IMR-90 (cell line): Measurements from ENCODE around the gene OR52J3. TPM values are rescaled to one million over a fixed set of nuclear protein-coding genes. Genes with fewer than 3 reads are reported as not detected.

ENCODE experiments used
- ATAC-seq: fragments of 200-7000 bp; cut with Tn5 transposase; 2 replicates; pipeline ENCODE4 v1.9.1; 2020; ENCODE audit warnings: low read depth, mild to moderate bottlenecking, moderate library complexity
- BruUV-seq: library from RNA; stranded (reverse); fragments of 400-500 nt; replicated peaks from 2 replicates; lab custom pipeline; 2021; lab: Mats Ljungman, UMichigan
- CTCF ChIA-PET: fragments of 300-600 bp; formaldehyde crosslinking; extraction: SDS; loops from one replicate; lab custom pipeline; 2021; ENCODE audit warnings: antibody characterized with exemption; lab: Yijun Ruan, JAX
- POLR2A ChIA-PET: fragments of 300-600 bp; sonication (Branson Sonifier 250); formaldehyde crosslinking; loops from one replicate; lab custom pipeline; 2022; ENCODE audit warnings: antibody characterized with exemption; ENCODE audit not compliant: unreplicated experiment; lab: Charles Lee
- DNase-seq: peaks from one replicate; pipeline ENCODE4 v3.0.0; 2013
- H2AFZ ChIP-seq: replicated peaks from 2 replicates; pipeline ENCODE3; 2013; ENCODE audit warnings: low read length, mild to moderate bottlenecking; ENCODE audit not compliant: poor library complexity
- H2AK5ac ChIP-seq: 2 replicates; pipeline ENCODE4 v1.6.1; 2013; ENCODE audit warnings: low read depth, low read length, inconsistent platforms
- H2AK9ac ChIP-seq: replicated peaks from 2 replicates; pipeline ENCODE3; 2013; ENCODE audit warnings: mild to moderate bottlenecking, low read depth, low read length, moderate library complexity; ENCODE audit not compliant: poor library complexity
- H2BK120ac ChIP-seq: 2 replicates; pipeline ENCODE4 v1.6.1; 2013; ENCODE audit warnings: low read depth, low read length, inconsistent platforms
- H2BK15ac ChIP-seq: 3 replicates; pipeline ENCODE4 v1.6.1; 2013; ENCODE audit warnings: low read depth, low read length, inconsistent platforms
- H2BK20ac ChIP-seq: 2 replicates; pipeline ENCODE4 v1.6.1; 2013; ENCODE audit warnings: low read depth, mild to moderate bottlenecking, inconsistent platforms, low read length, moderate library complexity
- H2BK5ac ChIP-seq: 2 replicates; pipeline ENCODE4 v1.6.1; 2013; ENCODE audit warnings: mild to moderate bottlenecking, low read depth, low read length, inconsistent platforms; ENCODE audit not compliant: poor library complexity, severe bottlenecking
- H3K14ac ChIP-seq: replicated peaks from 2 replicates; pipeline ENCODE4 v1.6.1; 2013; ENCODE audit warnings: low read depth, low read length, inconsistent platforms
- H3K18ac ChIP-seq: 2 replicates; pipeline ENCODE4 v1.6.1; 2013; ENCODE audit warnings: low read depth, low read length, control low read depth
- H3K23ac ChIP-seq: 2 replicates; pipeline ENCODE4 v1.6.1; 2013; ENCODE audit warnings: low read depth, low read length, inconsistent platforms
- H3K27ac ChIP-seq: 2 replicates; pipeline ENCODE4 v1.5.1; 2013; ENCODE audit warnings: mild to moderate bottlenecking, control low read depth, low read length; ENCODE audit not compliant: insufficient read depth
- H3K27me3 ChIP-seq: 2 replicates; pipeline ENCODE4 v1.6.1; 2013; ENCODE audit warnings: low read length; ENCODE audit not compliant: control insufficient read depth, insufficient read depth
- H3K36me3 ChIP-seq: 2 replicates; pipeline ENCODE4 v1.6.1; 2013; ENCODE audit warnings: low read length, mixed read lengths; ENCODE audit not compliant: control insufficient read depth, insufficient read depth
- H3K4ac ChIP-seq: 2 replicates; pipeline ENCODE4 v1.6.1; 2013; ENCODE audit warnings: low read depth, low read length, inconsistent platforms
- H3K4me1 ChIP-seq: 2 replicates; pipeline ENCODE4 v1.6.1; 2013; ENCODE audit warnings: low read length, mixed read lengths; ENCODE audit not compliant: control insufficient read depth, insufficient read depth
- H3K4me2 ChIP-seq: 2 replicates; pipeline ENCODE4 v1.6.1; 2013; ENCODE audit warnings: low read depth, mild to moderate bottlenecking, control low read depth, low read length, moderate library complexity
- H3K4me3 ChIP-seq: 2 replicates; pipeline ENCODE4 v1.5.1; 2013; ENCODE audit warnings: low read depth, mild to moderate bottlenecking, control low read depth, low read length, moderate library complexity; ENCODE audit not compliant: insufficient read depth
- H3K56ac ChIP-seq: 2 replicates; pipeline ENCODE4 v1.6.1; 2013; ENCODE audit warnings: low read length, inconsistent platforms; ENCODE audit not compliant: insufficient read depth; ENCODE audit errors: extremely low read depth
- H3K79me1 ChIP-seq, 2 experiments: 2 replicates each; pipeline ENCODE4 v1.6.1; 2013; ENCODE audit warnings: low read length in 2 of 2, inconsistent platforms in 1 of 2, low read depth in 1 of 2
- H3K9ac ChIP-seq: 2 replicates; pipeline ENCODE4 v1.6.1; 2013; ENCODE audit warnings: low read depth, low read length, control low read depth
- H3K9me1 ChIP-seq: 2 replicates; pipeline ENCODE4 v1.6.1; 2013; ENCODE audit warnings: low read length, inconsistent platforms; ENCODE audit not compliant: insufficient read depth
- H3K9me3 ChIP-seq: 2 replicates; pipeline ENCODE4 v1.6.1; 2013; ENCODE audit warnings: low read length; ENCODE audit not compliant: control insufficient read depth, insufficient read depth
- H4K20me1 ChIP-seq: 2 replicates; pipeline ENCODE4 v1.6.1; 2013; ENCODE audit warnings: low read length, inconsistent platforms; ENCODE audit not compliant: insufficient read depth
- H4K5ac ChIP-seq: 2 replicates; pipeline ENCODE4 v1.6.1; 2013; ENCODE audit warnings: mild to moderate bottlenecking, low read depth, low read length, control low read depth
- H4K8ac ChIP-seq, 2 experiments: 2 replicates each; pipeline ENCODE4 v1.6.1; 2013; ENCODE audit warnings: low read depth in 2 of 2, low read length in 2 of 2, control low read depth in 1 of 2, inconsistent platforms in 1 of 2
- H4K91ac ChIP-seq: 2 replicates; pipeline ENCODE4 v1.6.1; 2013; ENCODE audit warnings: low read depth, low read length, inconsistent platforms; ENCODE audit not compliant: insufficient read depth
- RCOR1 ChIP-seq: IDR thresholded peaks from 2 replicates; pipeline ENCODE4 v1.6.1; 2012; ENCODE audit warnings: mild to moderate bottlenecking, low read length, improper control_type of control experiment; ENCODE audit not compliant: insufficient replicate concordance
- WGBS, 2 experiments: methylation state at CpG; one replicate each; pipeline versions ENCODE4 v1.1.5 to v1.1.7; 2013; ENCODE audit warnings: missing lambda C conversion rate in 2 of 2; ENCODE audit not compliant: insufficient read length in 1 of 2; ENCODE audit errors: extremely low coverage in 2 of 2; 5-methylcytosine and 5-hydroxymethylcytosine counted together
- dilution Hi-C: fragments of 300-500 bp; cut with HindIII; formaldehyde crosslinking; loops from one replicate; pipeline ENCODE4 v1.14.3; 2018; ENCODE audit warnings: low sequenced_read_pairs; ENCODE audit not compliant: unreplicated experiment
- in situ Hi-C: fragments of 300-500 bp; cut with MboI; formaldehyde crosslinking; loops from 3 replicates; pipeline ENCODE4 v1.14.3; 2019; ENCODE audit warnings: low sequenced_read_pairs, inconsistent platforms, mixed read lengths
- intact Hi-C: fragments of 100-400 bp; cut with micrococcal nuclease; formaldehyde crosslinking; loops from 2 replicates; pipeline ENCODE4 v1.10.0; 2022
- polyA plus RNA-seq, 3 experiments: library from polyadenylated mRNA; depleted of rRNA; stranded (reverse); fragments of >200 nt; gene quantifications; 2 replicates each; pipeline ENCODE4 v1.2.3, GENCODE V29; 2012; ENCODE audit warnings: low replicate concordance in 1 of 3
- total RNA-seq: library from RNA; depleted of rRNA; stranded (reverse); fragments of >200 nt; gene quantifications from 2 replicates; pipeline ENCODE4 v1.2.3, GENCODE V29; 2012
- TF ChIP-seq, protein P1 (sequence below): fragments of 150-350 bp; IDR thresholded peaks from 2 replicates; pipeline ENCODE4 v1.6.1; 2016; ENCODE audit warnings: low read depth, mild to moderate bottlenecking, low read length, moderate library complexity, borderline replicate concordance

Gene OR52J3
- total and polyA plus RNA-seq, 2 of the 4 experiments (the other 2 are of a cell fraction): not detected

DNA sequence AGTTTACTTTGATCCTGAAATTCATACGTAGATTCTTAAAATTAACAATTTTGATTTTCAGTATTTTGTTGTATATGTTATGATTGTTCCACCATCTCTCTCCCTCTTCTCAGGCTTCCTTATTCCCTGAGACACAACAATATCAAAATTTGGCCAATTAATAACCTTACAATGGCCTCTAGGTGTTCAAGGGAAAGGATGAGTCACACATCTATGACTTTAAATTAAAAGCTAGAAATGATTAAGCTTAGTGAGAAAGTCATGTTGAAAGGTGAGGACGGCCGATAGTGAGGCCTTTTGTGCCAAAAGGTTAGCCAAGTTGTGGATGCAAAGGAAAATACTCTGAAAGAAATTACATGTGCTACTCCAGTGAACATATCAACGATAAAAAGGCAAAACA lies 5.5 kb upstream of the OR52J3 start:
- no peak for DNase-seq
- no peaks in the 10 kb centered on the region for H3K9me1 ChIP-seq
- no TSS peak for BruUV-seq
- no peaks in the 10 kb centered on the region for H3K27me3 ChIP-seq
- no peak overlapping the region for H3K56ac ChIP-seq
- H3K27ac ChIP-seq: no peak overlapping the region
- H3K23ac ChIP-seq: no peak overlapping the region
- dilution Hi-C loops (no loop called here), intact Hi-C loops (no loop called here), in situ Hi-C loops (no loop called here)
- H3K4me3 ChIP-seq: no peak overlapping the region
- H2BK20ac ChIP-seq: no peak overlapping the region
- no peaks in the 10 kb centered on the region for H3K4me1 ChIP-seq
- H4K8ac ChIP-seq: no peak overlapping the region
- no peak overlapping the region for H2BK120ac ChIP-seq
- H4K91ac ChIP-seq: no peak overlapping the region
- ChIA-PET POLR2A (no interaction called here), CTCF (no interaction called here)
- no peak overlapping the region for H3K18ac ChIP-seq
- no peaks in the 10 kb centered on the region for H3K9me3 ChIP-seq
- no peak overlapping the region for H3K4me2 ChIP-seq
- no peak overlapping the region for H3K14ac ChIP-seq
- H2AFZ ChIP-seq: no peak overlapping the region
- H3K4ac ChIP-seq: no peak overlapping the region
- TF ChIP-seq RCOR1: no peak
- TF ChIP-seq, protein P1, sequence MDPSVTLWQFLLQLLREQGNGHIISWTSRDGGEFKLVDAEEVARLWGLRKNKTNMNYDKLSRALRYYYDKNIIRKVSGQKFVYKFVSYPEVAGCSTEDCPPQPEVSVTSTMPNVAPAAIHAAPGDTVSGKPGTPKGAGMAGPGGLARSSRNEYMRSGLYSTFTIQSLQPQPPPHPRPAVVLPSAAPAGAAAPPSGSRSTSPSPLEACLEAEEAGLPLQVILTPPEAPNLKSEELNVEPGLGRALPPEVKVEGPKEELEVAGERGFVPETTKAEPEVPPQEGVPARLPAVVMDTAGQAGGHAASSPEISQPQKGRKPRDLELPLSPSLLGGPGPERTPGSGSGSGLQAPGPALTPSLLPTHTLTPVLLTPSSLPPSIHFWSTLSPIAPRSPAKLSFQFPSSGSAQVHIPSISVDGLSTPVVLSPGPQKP: no peak
- no peaks in the 10 kb centered on the region for H3K36me3 ChIP-seq
- no peak overlapping the region for H2BK15ac ChIP-seq
- H3K79me1 ChIP-seq: no peaks in the 10 kb centered on the region
- no peak overlapping the region for H4K5ac ChIP-seq
- H2BK5ac ChIP-seq: no peak overlapping the region
- H3K9ac ChIP-seq: no peak overlapping the region
- no peaks in the 10 kb centered on the region for H4K20me1 ChIP-seq
- no peak for ATAC-seq
- no peak overlapping the region for H2AK9ac ChIP-seq
- no peak overlapping the region for H2AK5ac ChIP-seq
- WGBS, 2 experiments: no CpG with 5 or more reads among the region's 4 CpGs
